HG02678 (cell line): ENCODE measurements around the gene TMEM74B.
"Not testable (repeated sequence)": the region's sequence is repeated elsewhere in the genome, so short reads cannot be mapped to it uniquely, and the experiment has no call there.

ENCODE experiments used
- ATAC-seq: cut with Tn5 transposase; IDR thresholded peaks from one replicate; pipeline ENCODE4 v1.9.1; 2021; ENCODE audit warnings: mild to moderate bottlenecking, moderate library complexity; ENCODE audit not compliant: unreplicated experiment

TMEM74B gene

GRCh38 chr20:1184638-1185315 lies at the start of gene TMEM74B:
TSS of gene TMEM74B (minus strand) at chr20:1184981. CDS start at chr20:1183801, 1,180 bp downstream.
- no peak for ATAC-seq

- no peak for ATAC-seq
These were observed 47.7 kb upstream of the TMEM74B start for GRCh38 chr20:1232286-1233111.

- no peak for ATAC-seq
These were observed 44.8 kb upstream of the TMEM74B start for GRCh38 chr20:1229541-1229940.

- ATAC-seq = no peak
These were observed 41.2 kb upstream of the TMEM74B start, which contains the start of gene RAD21L1 for GRCh38 chr20:1225783-1226654. TSS of gene RAD21L1 (plus strand) at chr20:1226044. CDS start at chr20:1228454, 2,410 bp downstream.

- no peak for ATAC-seq
These were observed 40.5 kb upstream of the TMEM74B start for GRCh38 chr20:1225263-1225782.

- ATAC-seq = no peak
These were observed 39.6 kb upstream of the TMEM74B start for GRCh38 chr20:1224205-1224890.

GRCh38 chr20:1222750-1223149 lies 38.0 kb upstream of the TMEM74B start:
- not testable (repeated sequence) for ATAC-seq

GRCh38 chr20:1216527-1217427 lies 32.0 kb upstream of the TMEM74B start:
- not testable (repeated sequence) for ATAC-seq

GRCh38 chr20:1215386-1216170 lies 30.8 kb upstream of the TMEM74B start:
- no peak for ATAC-seq

- ATAC-seq = no peak
These were observed 30.1 kb upstream of the TMEM74B start for GRCh38 chr20:1214838-1215261.

GRCh38 chr20:1212607-1213396 lies 28.0 kb upstream of the TMEM74B start:
- ATAC-seq = no peak

- ATAC-seq = no peak
These were observed 27.2 kb upstream of the TMEM74B start for GRCh38 chr20:1212023-1212422.

GRCh38 chr20:1210501-1210900 lies 25.7 kb upstream of the TMEM74B start:
- ATAC-seq = no peak

GRCh38 chr20:1209447-1210387 lies 24.9 kb upstream of the TMEM74B start:
- no peak for ATAC-seq

GRCh38 chr20:1207293-1207878 lies 22.6 kb upstream of the TMEM74B start:
- no peak for ATAC-seq
